Measurements from ENCODE around the gene SRCIN1. TPM values are rescaled to one million over a fixed set of nuclear protein-coding genes. Genes with fewer than 3 reads are reported as not detected.
A peak's percentile ranks its signal among the peaks of the same experiment; 100 is the strongest.

Gene SRCIN1
- total and polyA plus RNA-seq, 7 donors, result 0.04 to 0.39 (median 0.16) TPM; not detected in 1

- TF ChIP-seq CTCF (IDR thresholded peaks at IDR 0.05), result no peak
- intact Hi-C loops (cut with DNase I), result no loop called here
- Histone ChIP-seq H3K27me3 (ENCODE audit: insufficient read depth in 3 of 3, low read length in 2 of 3) (peaks cover 0 to 23% (median 6%) of the 10 kb centered on the region in 3 donors), H3K4me3 (no peak overlapping the region), H3K36me3 (ENCODE audit: insufficient read depth in 1 of 2, low read depth in 1 of 2) (no peaks in the 10 kb centered on the region), H3K27ac (no peak overlapping the region), H3K9me3 (no peaks in the 10 kb centered on the region), H3K4me1 (no peaks in the 10 kb centered on the region)
- WGBS, 3 donors, result 61 to 74% (median 69%) methylated on average over 4 of the region's 4 CpGs
- DNase-seq (no peak), ATAC-seq (no peak)
Observed at GRCh38 chr17:38536661-38537060, 69.1 kb downstream of the SRCIN1 start.

- peaks cover 0 to 25% (median 6%) of the 10 kb centered on the region in 3 donors for H3K27me3 ChIP-seq (ENCODE audit: insufficient read depth in 3 of 3, low read length in 2 of 3)
- no peak for ATAC-seq
Observed at GRCh38 chr17:38535886-38536285, 69.9 kb downstream of the SRCIN1 start.

GRCh38 chr17:38534498-38534885 is 71.3 kb downstream of the SRCIN1 start:
- no peaks in the 10 kb centered on the region for H3K9me3 ChIP-seq
- H3K4me3 ChIP-seq, result no peak overlapping the region
- no peaks in the 10 kb centered on the region for H3K4me1 ChIP-seq
- H3K36me3 ChIP-seq (ENCODE audit: insufficient read depth in 1 of 2, low read depth in 1 of 2), result no peaks in the 10 kb centered on the region
- DNase-seq, result peak in 1 of 2 donors; percentile 20
- peaks cover 0 to 25% (median 4%) of the 10 kb centered on the region in 3 donors for H3K27me3 ChIP-seq (ENCODE audit: insufficient read depth in 3 of 3, low read length in 2 of 3)
- 67 to 77% (median 72%) methylated on average over 7 of the region's 7 CpGs for WGBS, 3 donors
- intact Hi-C loops (cut with DNase I), result no loop called here
- ATAC-seq, result no peak
- no peak for TF ChIP-seq CTCF (IDR thresholded peaks at IDR 0.05)
- H3K27ac ChIP-seq, result no peak overlapping the region

More at GRCh38 chr17:38535886-38536285, 69.9 kb downstream of the SRCIN1 start:
- Histone ChIP-seq H3K36me3 (ENCODE audit: insufficient read depth in 1 of 2, low read depth in 1 of 2) (no peaks in the 10 kb centered on the region), H3K9me3 (no peaks in the 10 kb centered on the region), H3K4me1 (no peaks in the 10 kb centered on the region), H3K27ac (no peak overlapping the region), H3K4me3 (no peak overlapping the region)
- no peak for TF ChIP-seq CTCF (IDR thresholded peaks at IDR 0.05)
- intact Hi-C loops (cut with DNase I), result no loop called here
- 46 to 54% (median 51%) methylated on average over 8 of the region's 8 CpGs for WGBS, 3 donors
- DNase-seq, result peak in 1 of 2 donors; percentile 23

GRCh38 chr17:38533866-38534497 is 71.8 kb downstream of the SRCIN1 start:
- ATAC-seq (no peak), DNase-seq (peak in 1 of 2 donors; percentile 15)
- intact Hi-C loops (cut with DNase I), result no loop called here
- no peak for TF ChIP-seq CTCF (IDR thresholded peaks at IDR 0.05)
- Histone ChIP-seq H3K4me1 (no peaks in the 10 kb centered on the region), H3K27me3 (ENCODE audit: insufficient read depth in 3 of 3, low read length in 2 of 3) (peaks cover 0 to 25% (median 4%) of the 10 kb centered on the region in 3 donors), H3K36me3 (ENCODE audit: insufficient read depth in 1 of 2, low read depth in 1 of 2) (no peaks in the 10 kb centered on the region), H3K9me3 (no peaks in the 10 kb centered on the region), H3K27ac (no peak overlapping the region), H3K4me3 (no peak overlapping the region)
- 56 to 66% (median 60%) methylated on average over 13 of the region's 13 CpGs for WGBS, 3 donors

- Histone ChIP-seq H3K36me3 (ENCODE audit: insufficient read depth in 1 of 2, low read depth in 1 of 2) (no peaks in the 10 kb centered on the region), H3K4me3 (no peak overlapping the region), H3K9me3 (no peaks in the 10 kb centered on the region), H3K4me1 (no peaks in the 10 kb centered on the region), H3K27ac (no peak overlapping the region), H3K27me3 (ENCODE audit: insufficient read depth in 3 of 3, low read length in 2 of 3) (peaks cover 0 to 20% (median 4%) of the 10 kb centered on the region in 3 donors)
- WGBS, 3 donors, result 63 to 70% (median 66%) methylated on average over 9 of the region's 9 CpGs
- intact Hi-C loops (cut with DNase I), result no loop called here
- no peak for ATAC-seq
- no peak for DNase-seq
- TF ChIP-seq CTCF (IDR thresholded peaks at IDR 0.05), result no peak
Observed at GRCh38 chr17:38533241-38533640, 72.5 kb downstream of the SRCIN1 start.

Data from psoas muscle (tissue), 8 donors.